Kidney (tissue), 14 donors: ENCODE results near the gene EDA. TPM values are rescaled to one million over a fixed set of nuclear protein-coding genes. Genes with fewer than 3 reads are reported as not detected.

Experiments used
- DNase-seq, 5 donors: peaks; one replicate each; pipeline ENCODE4 v3.0.0-alpha.2; 2013 to 2020
- FAIRE-seq: peaks from 2 replicates; lab custom pipeline; 2012; peaks lifted over from hg19 to GRCh38; lab: Jason Lieb, UNC
- H3K27ac ChIP-seq, 2 donors: one replicate each; pipeline ENCODE4 v1.7.0; 2013; ENCODE audit warnings: low read depth in 2 of 2, low read length in 2 of 2, inconsistent platforms in 1 of 2
- H3K27me3 ChIP-seq: one replicate; pipeline ENCODE4 v1.7.1; 2013; ENCODE audit warnings: low read length, inconsistent platforms; ENCODE audit not compliant: control insufficient read depth, insufficient read depth
- H3K36me3 ChIP-seq, 3 donors: one replicate each; pipeline versions ENCODE4 v1.7.0 to v1.7.1; 2013; ENCODE audit warnings: low read length in 3 of 3, control low read depth in 1 of 3, inconsistent platforms in 1 of 3; ENCODE audit not compliant: insufficient read depth in 3 of 3, control insufficient read depth in 2 of 3
- H3K4me1 ChIP-seq, 3 donors: one replicate each; pipeline versions ENCODE4 v1.7.0 to v1.7.1; 2013; ENCODE audit warnings: low read length in 3 of 3, inconsistent platforms in 1 of 3, low read depth in 1 of 3; ENCODE audit not compliant: control insufficient read depth in 2 of 3, insufficient read depth in 2 of 3
- H3K4me3 ChIP-seq, 3 donors: one replicate each; pipeline versions ENCODE4 v1.7.0 to v1.8.1; 2013; ENCODE audit warnings: low read length in 3 of 3, control low read depth in 1 of 3, inconsistent platforms in 1 of 3
- H3K9ac ChIP-seq, 3 donors: one replicate each; pipeline versions ENCODE4 v1.7.0 to v1.7.1; 2013; ENCODE audit warnings: low read length in 3 of 3, control low read depth in 1 of 3, inconsistent platforms in 1 of 3
- H3K9me3 ChIP-seq, 3 donors: one replicate each; pipeline versions ENCODE4 v1.7.0 to v1.7.1; 2013; ENCODE audit warnings: low read length in 3 of 3, control low read depth in 1 of 3, inconsistent platforms in 1 of 3; ENCODE audit not compliant: control insufficient read depth in 2 of 3, insufficient read depth in 1 of 3
- CTCF ChIP-seq: IDR thresholded peaks from 3 replicates; pipeline ENCODE4 v1.5.1; 2012; ENCODE audit warnings: mild to moderate bottlenecking, moderate library complexity, borderline replicate concordance; ENCODE audit not compliant: insufficient read depth; ENCODE audit errors: extremely low read depth
- intact Hi-C: fragments of 100-400 bp; cut with DNase I; formaldehyde crosslinking; loops from one replicate; pipeline ENCODE4 v1.11.1; 2022
- polyA plus RNA-seq: library from polyadenylated mRNA; stranded (reverse); fragments of 350-450 nt; fragmentation: Illumina TruSeq; extraction: RNeasy Lipid Tissue Mini Kit (QIAGEN cat#74804); gene quantifications from one replicate; pipeline ENCODE4 v1.2.3, GENCODE V29; 2014; ENCODE audit warnings: low read depth, low replicate concordance; ENCODE audit not compliant: insufficient read depth
- total RNA-seq: library from RNA; stranded (reverse); fragmentation: NEBNext Ultra II Directional; extraction: Animal tissue kit (Norgen Biotek cat#: 25700); gene quantifications from one replicate; pipeline ENCODE4 v1.2.1, GENCODE V29; 2021
- donor health status: control.
- donor health status: control.
- donor health status: control.
- donor health status: control.
- donor health status: control.
- donor health status: DM: yes; HTN: yes; CAD: no.
- donor health status: Normal renal cell carcinoma (clear cell type).

The EDA gene
- total and polyA plus RNA-seq, 2 donors from 2014 or later = 2.9 to 4.2 TPM

- no peak for FAIRE-seq
These were observed 59.0 kb downstream of the EDA start for GRCh38 chrX:69674891-69675290.

GRCh38 chrX:69705818-69706217 lies 89.9 kb downstream of the EDA start:
- Histone ChIP-seq H3K27me3 (no peaks in the 10 kb centered on the region), H3K4me1 (no peaks in the 10 kb centered on the region), H3K36me3 (no peaks in the 10 kb centered on the region), H3K9me3 (no peaks in the 10 kb centered on the region), H3K9ac (no peak overlapping the region), H3K27ac (no peak overlapping the region), H3K4me3 (no peak overlapping the region)
- intact Hi-C loops = no loop called here
- DNase-seq (no peak), FAIRE-seq (no peak)
- no peak for TF ChIP-seq CTCF

More at GRCh38 chrX:69674891-69675290, 59.0 kb downstream of the EDA start:
- Histone ChIP-seq H3K9ac (no peak overlapping the region), H3K27me3 (no peaks in the 10 kb centered on the region), H3K4me3 (no peak overlapping the region), H3K9me3 (peaks cover 0 to 4% (median 0%) of the 10 kb centered on the region in 3 donors), H3K36me3 (no peaks in the 10 kb centered on the region), H3K4me1 (no peaks in the 10 kb centered on the region), H3K27ac (no peak overlapping the region)
- intact Hi-C loops = no loop called here
- no peak for TF ChIP-seq CTCF
- DNase-seq = no peak

- intact Hi-C loops = no loop called here
- Histone ChIP-seq H3K9ac (no peak overlapping the region), H3K4me3 (no peak overlapping the region), H3K27me3 (no peaks in the 10 kb centered on the region), H3K27ac (no peak overlapping the region), H3K36me3 (no peaks in the 10 kb centered on the region), H3K4me1 (no peaks in the 10 kb centered on the region), H3K9me3 (peaks cover 0 to 3% (median 0%) of the 10 kb centered on the region in 3 donors)
- TF ChIP-seq CTCF = no peak
- DNase-seq = no peak
- FAIRE-seq = no peak
These were observed 102.2 kb downstream of the EDA start for GRCh38 chrX:69718102-69718501.

GRCh38 chrX:69724307-69724706 lies 108.4 kb downstream of the EDA start:
- no peak for DNase-seq

More at GRCh38 chrX:69724307-69724706, 108.4 kb downstream of the EDA start:
- Histone ChIP-seq H3K36me3 (no peaks in the 10 kb centered on the region), H3K4me1 (no peaks in the 10 kb centered on the region), H3K9ac (no peak overlapping the region), H3K9me3 (no peaks in the 10 kb centered on the region), H3K27ac (no peak overlapping the region), H3K27me3 (no peaks in the 10 kb centered on the region), H3K4me3 (no peak overlapping the region)
- TF ChIP-seq CTCF = no peak
- no peak for FAIRE-seq
- intact Hi-C loops = no loop called here
